B cell (primary cell): ENCODE data around the gene CCDC92B. TPM values are rescaled to one million over a fixed set of nuclear protein-coding genes. Genes with fewer than 3 reads are reported as not detected.

ENCODE experiments used
- ATAC-seq: fragments of 200-7000 bp; cut with Tn5 transposase; one replicate; pipeline ENCODE4 v1.10.0; 2021; ENCODE audit warnings: low read depth, mild to moderate bottlenecking, moderate number of reproducible peaks, moderate library complexity
- CTCF ChIA-PET: fragments of 350-600 bp; sonication (Branson Sonifier 250); formaldehyde crosslinking; loops from one replicate; lab custom pipeline; 2021; ENCODE audit warnings: antibody characterized with exemption, inconsistent platforms; lab: Charles Lee
- POLR2A ChIA-PET: fragments of 350-600 bp; sonication (Branson Sonifier 250); formaldehyde crosslinking; loops from one replicate; lab custom pipeline; 2021; ENCODE audit warnings: antibody characterized with exemption; lab: Charles Lee
- DNase-seq: peaks from one replicate; pipeline ENCODE4 v3.0.0; 2013
- H2AFZ ChIP-seq: 2 replicates; pipeline ENCODE4 v1.6.1; 2012; ENCODE audit warnings: mild to moderate bottlenecking, low read depth, low read length; ENCODE audit not compliant: insufficient read depth, poor library complexity, severe bottlenecking
- H3K27ac ChIP-seq, 2 donors: 1 replicate in 1 of 2; 2 replicates in 1 of 2; pipeline ENCODE4 v1.5.1; 2012 to 2013; ENCODE audit warnings: low read length in 2 of 2, mild to moderate bottlenecking in 2 of 2, moderate library complexity in 1 of 2
- H3K27me3 ChIP-seq, 4 experiments: fragments of 200-600 bp in 1 of 4; sonication (generic) in 1 of 4; replicated peaks in 1 of 4; 1 replicate in 2 of 4; 2 replicates in 2 of 4; pipeline versions ENCODE4 v1.6.1 to v1.7.0; 2013 to 2016; ENCODE audit warnings: low read length in 3 of 4, mild to moderate bottlenecking in 2 of 4, mixed read lengths in 1 of 4, moderate library complexity in 1 of 4; ENCODE audit not compliant: insufficient read depth in 4 of 4, control insufficient read depth in 3 of 4; ENCODE audit errors: control extremely low read depth in 1 of 4
- H3K36me3 ChIP-seq, 2 experiments: replicated peaks in 1 of 2; 1 replicate in 1 of 2; 2 replicates in 1 of 2; pipeline versions ENCODE4 v1.6.1 to v1.7.1; 2013; ENCODE audit warnings: low read length in 1 of 2; ENCODE audit not compliant: insufficient read depth in 2 of 2, control insufficient read depth in 1 of 2; ENCODE audit errors: control extremely low read depth in 1 of 2, extremely low read depth in 1 of 2
- H3K4me1 ChIP-seq, 2 donors: fragments of 200-600 bp in 1 of 2; sonication (generic) in 1 of 2; 1 replicate in 1 of 2; 2 replicates in 1 of 2; pipeline versions ENCODE4 v1.5.1 to v1.6.1; 2013 to 2017; ENCODE audit warnings: low read length in 2 of 2; ENCODE audit not compliant: control insufficient read depth in 2 of 2, insufficient read depth in 2 of 2
- H3K4me2 ChIP-seq: replicated peaks from 2 replicates; pipeline ENCODE3; 2012; ENCODE audit warnings: mild to moderate bottlenecking, low read depth, low read length; ENCODE audit not compliant: poor library complexity, severe bottlenecking
- H3K4me3 ChIP-seq, 5 experiments: fragments of 200-600 bp in 1 of 5; sonication (generic) in 1 of 5; 1 replicate in 3 of 5; 2 replicates in 2 of 5; pipeline versions ENCODE4 v1.5.1 to v1.7.0; 2011 to 2016; ENCODE audit warnings: low read length in 4 of 5, mild to moderate bottlenecking in 4 of 5, low read depth in 2 of 5, control low read depth in 1 of 5, moderate library complexity in 1 of 5; ENCODE audit not compliant: insufficient read depth in 1 of 5; ENCODE audit errors: control extremely low read depth in 1 of 5, extremely low read depth in 1 of 5
- H3K79me2 ChIP-seq: fragments of 200-600 bp; sonication (generic); one replicate; pipeline ENCODE4 v1.6.0; 2016; ENCODE audit warnings: low read length; ENCODE audit not compliant: control insufficient read depth, insufficient read depth
- H3K9ac ChIP-seq: fragments of 200-600 bp; sonication (generic); 2 replicates; pipeline ENCODE4 v1.6.1; 2017; ENCODE audit warnings: mild to moderate bottlenecking, low read length, moderate library complexity
- H3K9me3 ChIP-seq, 3 donors: one replicate each; pipeline versions ENCODE4 v1.6.1 to v1.7.1; 2013; ENCODE audit warnings: low read length in 2 of 3; ENCODE audit not compliant: control insufficient read depth in 2 of 3, insufficient read depth in 1 of 3; ENCODE audit errors: control extremely low read depth in 1 of 3
- H4K20me1 ChIP-seq: 2 replicates; pipeline ENCODE4 v1.6.0; 2012; ENCODE audit warnings: mild to moderate bottlenecking, low read length; ENCODE audit not compliant: insufficient read depth, control insufficient read depth, poor library complexity, severe bottlenecking
- H3K27ac Mint-ChIP-seq: one replicate; pipeline ENCODE4 v1.8.0; 2021; ENCODE audit warnings: mixed read lengths
- H3K27me3 Mint-ChIP-seq: one replicate; pipeline ENCODE4 v1.8.0; 2021; ENCODE audit warnings: mixed read lengths
- H3K4me1 Mint-ChIP-seq: one replicate; pipeline ENCODE4 v1.8.0; 2021; ENCODE audit warnings: mixed read lengths
- H3K4me3 Mint-ChIP-seq: one replicate; pipeline ENCODE4 v1.8.0; 2021; ENCODE audit warnings: mixed read lengths
- H3K9me3 Mint-ChIP-seq: one replicate; pipeline ENCODE4 v1.8.0; 2022; ENCODE audit warnings: mixed read lengths; ENCODE audit not compliant: insufficient read depth
- EZH2 ChIP-seq: IDR thresholded peaks from 2 replicates; pipeline ENCODE4 v1.6.1; 2012; ENCODE audit warnings: borderline replicate concordance, low read depth, mild to moderate bottlenecking, moderate library complexity, low read length; ENCODE audit not compliant: insufficient read depth, poor library complexity, severe bottlenecking
- WGBS: methylation state at CpG from one replicate; pipeline ENCODE4 v1.1.5; 2013; ENCODE audit warnings: missing lambda C conversion rate; ENCODE audit not compliant: insufficient coverage; 5-methylcytosine and 5-hydroxymethylcytosine counted together
- intact Hi-C: fragments of 100-400 bp; cut with micrococcal nuclease; formaldehyde crosslinking; loops from one replicate; pipeline ENCODE4 v1.10.0; 2022
- polyA plus RNA-seq: library from polyadenylated mRNA; depleted of rRNA; stranded (reverse); fragments of >200 nt; gene quantifications from 2 replicates; pipeline ENCODE4 v1.2.3, GENCODE V29; 2012
- total RNA-seq, 2 donors: library from RNA; stranded (reverse); fragments of 120-200 nt in 1 of 2; gene quantifications; 1 replicate in 1 of 2; 2 replicates in 1 of 2; pipeline versions ENCODE4 v1.2.3 to v1.2.4, GENCODE V29; 2013 to 2022
- TF ChIP-seq, protein P1 (sequence below): fragments of 200-600 bp; IDR thresholded peaks from one replicate; pipeline ENCODE4 v1.8.0; 2022; ENCODE audit warnings: antibody characterized with exemption, mild to moderate bottlenecking

Gene CCDC92B
- total and polyA plus RNA-seq, 2 donors (not counting 1 experiment from before 2014, with no cell fraction given) = 0.04 TPM; not detected in 1

DNA sequence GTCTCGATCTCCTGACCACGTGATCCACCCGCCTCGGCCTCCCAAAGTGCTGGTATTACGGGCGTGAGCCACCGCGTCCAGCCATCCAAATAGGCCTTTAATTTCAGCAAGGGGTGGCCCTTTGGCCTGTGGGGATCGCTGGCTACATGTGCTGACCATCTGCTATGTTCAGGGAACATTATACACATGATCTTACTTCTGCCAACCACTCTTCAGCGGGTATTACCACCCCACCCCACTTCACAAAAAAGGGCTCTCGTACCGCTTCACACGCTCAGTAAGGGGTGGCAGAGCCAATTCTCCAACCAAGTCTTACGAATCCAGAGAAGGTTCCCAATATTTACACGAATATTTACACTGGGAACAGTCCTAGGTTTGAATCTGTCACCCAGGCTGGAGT, 11.8 kb downstream of the CCDC92B start:
- Histone ChIP-seq H2AFZ (no peak overlapping the region), H3K27me3 (peaks cover 0 to 5% (median under 1%) of the 10 kb centered on the region in 4 experiments), H3K9me3 (no peaks in the 10 kb centered on the region), H4K20me1 (no peaks in the 10 kb centered on the region), H3K4me1 (no peaks in the 10 kb centered on the region), H3K4me3 (no peak overlapping the region), H3K4me2 (no peak overlapping the region), H3K9ac (no peak overlapping the region), H3K79me2 (no peaks in the 10 kb centered on the region), H3K27ac (no peak overlapping the region), H3K36me3 (no peaks in the 10 kb centered on the region)
- Mint-ChIP-seq H3K27ac (no peak overlapping the region), H3K9me3 (no peaks in the 10 kb centered on the region), H3K4me3 (no peak overlapping the region), H3K4me1 (no peaks in the 10 kb centered on the region), H3K27me3 (peaks cover 22% of the 10 kb centered on the region)
- ChIA-PET CTCF (no interaction called here), POLR2A (no interaction called here)
- intact Hi-C loops = no loop called here
- DNase-seq (no peak), ATAC-seq (no peak)
- 86% methylated on average over 15 of the region's 15 CpGs for whole genome bisulfite sequencing
- TF ChIP-seq, protein P1, sequence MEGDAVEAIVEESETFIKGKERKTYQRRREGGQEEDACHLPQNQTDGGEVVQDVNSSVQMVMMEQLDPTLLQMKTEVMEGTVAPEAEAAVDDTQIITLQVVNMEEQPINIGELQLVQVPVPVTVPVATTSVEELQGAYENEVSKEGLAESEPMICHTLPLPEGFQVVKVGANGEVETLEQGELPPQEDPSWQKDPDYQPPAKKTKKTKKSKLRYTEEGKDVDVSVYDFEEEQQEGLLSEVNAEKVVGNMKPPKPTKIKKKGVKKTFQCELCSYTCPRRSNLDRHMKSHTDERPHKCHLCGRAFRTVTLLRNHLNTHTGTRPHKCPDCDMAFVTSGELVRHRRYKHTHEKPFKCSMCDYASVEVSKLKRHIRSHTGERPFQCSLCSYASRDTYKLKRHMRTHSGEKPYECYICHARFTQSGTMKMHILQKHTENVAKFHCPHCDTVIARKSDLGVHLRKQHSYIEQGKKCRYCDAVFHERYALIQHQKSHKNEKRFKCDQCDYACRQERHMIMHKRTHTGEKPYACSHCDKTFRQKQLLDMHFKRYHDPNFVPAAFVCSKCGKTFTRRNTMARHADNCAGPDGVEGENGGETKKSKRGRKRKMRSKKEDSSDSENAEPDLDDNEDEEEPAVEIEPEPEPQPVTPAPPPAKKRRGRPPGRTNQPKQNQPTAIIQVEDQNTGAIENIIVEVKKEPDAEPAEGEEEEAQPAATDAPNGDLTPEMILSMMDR = no peak
- TF ChIP-seq EZH2 = no peak

DNA sequence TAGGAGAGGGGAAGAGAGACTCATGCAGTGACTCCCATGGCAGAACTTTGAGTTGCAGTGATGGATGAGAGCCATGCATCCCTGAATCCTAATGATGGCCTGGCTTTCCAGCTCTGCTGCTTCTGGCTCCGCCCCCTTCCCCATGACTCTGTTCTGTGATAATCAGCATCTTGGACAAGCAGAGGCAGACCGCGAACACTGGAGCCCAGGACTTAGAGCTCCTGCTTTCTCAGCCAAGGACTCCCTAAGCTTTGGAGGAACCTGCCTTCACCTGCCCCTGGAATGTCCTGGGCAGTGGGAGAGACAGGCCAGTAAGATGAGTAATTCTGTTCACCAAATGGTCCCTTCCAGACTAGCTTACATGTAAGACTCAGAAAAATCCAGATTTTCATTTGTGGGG, 12.5 kb downstream of the CCDC92B start:
- H3K27ac ChIP-seq = no peak overlapping the region
- no peaks in the 10 kb centered on the region for H4K20me1 ChIP-seq
- Mint-ChIP-seq H3K4me3 (no peak overlapping the region), H3K4me1 (no peaks in the 10 kb centered on the region), H3K27me3 (peaks cover 15% of the 10 kb centered on the region), H3K27ac (no peak overlapping the region), H3K9me3 (no peaks in the 10 kb centered on the region)
- H3K4me1 ChIP-seq = no peaks in the 10 kb centered on the region
- WGBS = 93% methylated on average over 3 of the region's 3 CpGs
- TF ChIP-seq EZH2 = no peak
- TF ChIP-seq, protein P1 = no peak
- no peak for ATAC-seq
- DNase-seq = no peak
- H3K9ac ChIP-seq = no peak overlapping the region
- H2AFZ ChIP-seq = no peak overlapping the region
- CTCF ChIA-PET = no interaction called here
- no peaks in the 10 kb centered on the region for H3K79me2 ChIP-seq
- POLR2A ChIA-PET = interaction anchor here (0.6 kb wide), 1 partner anchor 15 kb away, joined by 3 read pairs; no protein-coding TSS in a partner anchor
- no peak overlapping the region for H3K4me2 ChIP-seq
- no peak overlapping the region for H3K4me3 ChIP-seq
- H3K9me3 ChIP-seq = no peaks in the 10 kb centered on the region
- H3K27me3 ChIP-seq = peaks cover 0 to 5% (median 0%) of the 10 kb centered on the region in 4 experiments
- H3K36me3 ChIP-seq = no peaks in the 10 kb centered on the region
- intact Hi-C loops = no loop called here
